SK-N-SH (cell line): ENCODE data around the gene MAPRE3. TPM values are rescaled to one million over a fixed set of nuclear protein-coding genes. Genes with fewer than 3 reads are reported as not detected.

ENCODE experiments used
- CTCF ChIA-PET: fragments of 300-600, 350-600 bp; formaldehyde crosslinking; extraction: SDS; loops from one replicate; lab custom pipeline; 2021; lab: Yijun Ruan, JAX
- POLR2A ChIA-PET: fragments of 350-600 bp; sonication (Branson Sonifier 250); formaldehyde crosslinking; extraction: SDS; loops from one replicate; lab custom pipeline; 2020; ENCODE audit warnings: antibody characterized with exemption, inconsistent platforms; lab: Yijun Ruan, JAX
- DNase-seq: peaks from one replicate; pipeline ENCODE4 v3.0.0; 2012
- H2AFZ ChIP-seq: fragments of 200-600 bp; sonication (generic); 2 replicates; pipeline ENCODE4 v1.8.1; 2016; ENCODE audit warnings: antibody characterized with exemption, mild to moderate bottlenecking, low read depth
- H3F3A ChIP-seq: fragments of 200-600 bp; sonication (generic); replicated peaks from 2 replicates; pipeline ENCODE3; 2016; ENCODE audit warnings: antibody characterized with exemption, mild to moderate bottlenecking; ENCODE audit not compliant: insufficient read depth
- H3K27ac ChIP-seq, 2 experiments: fragments of 200-500 bp in 1 of 2; fragments of 200-600 bp in 1 of 2; sonication (Bioruptor generic) in 1 of 2; sonication (generic), shearing (Covaris generic) in 1 of 2; 2 replicates each; pipeline versions ENCODE4 v1.5.1 to v1.6.1; 2014 to 2016; ENCODE audit warnings: low read depth in 2 of 2, inconsistent platforms in 1 of 2, low read length in 1 of 2, mild to moderate bottlenecking in 1 of 2, mixed read lengths in 1 of 2
- H3K27me3 ChIP-seq: fragments of 200-600 bp; sonication (generic), shearing (Covaris generic); 2 replicates; pipeline ENCODE4 v1.6.1; 2016; ENCODE audit warnings: mixed run types; ENCODE audit not compliant: insufficient read depth
- H3K36me3 ChIP-seq, 2 experiments: fragments of 200-500 bp in 1 of 2; fragments of 200-600 bp in 1 of 2; sonication (Bioruptor generic) in 1 of 2; sonication (generic) in 1 of 2; replicated peaks in 1 of 2; 2 replicates each; pipeline versions ENCODE3 to v1.5.1; 2014 to 2016; ENCODE audit warnings: low read length in 1 of 2, mild to moderate bottlenecking in 1 of 2; ENCODE audit not compliant: insufficient read depth in 2 of 2, control insufficient read depth in 1 of 2
- H3K4me1 ChIP-seq, 2 experiments: fragments of 200-500 bp in 1 of 2; fragments of 200-600 bp in 1 of 2; sonication (Bioruptor generic) in 1 of 2; sonication (generic), shearing (Covaris generic) in 1 of 2; 2 replicates each; pipeline versions ENCODE4 v1.5.1 to v1.6.1; 2014 to 2016; ENCODE audit warnings: low read depth in 1 of 2, low read length in 1 of 2, mixed run types in 1 of 2; ENCODE audit not compliant: insufficient read depth in 2 of 2, control insufficient read depth in 1 of 2
- H3K4me2 ChIP-seq: fragments of 200-600 bp; sonication (generic), shearing (Covaris generic); 2 replicates; pipeline ENCODE4 v1.6.1; 2017; ENCODE audit warnings: mixed run types
- H3K4me3 ChIP-seq, 2 experiments: fragments of 200-500 bp in 1 of 2; fragments of 200-600 bp in 1 of 2; sonication (Bioruptor generic) in 1 of 2; sonication (generic), shearing (Covaris generic) in 1 of 2; 2 replicates each; pipeline versions ENCODE4 v1.5.1 to v1.8.1; 2014 to 2016; ENCODE audit warnings: low read depth in 2 of 2, inconsistent platforms in 1 of 2, low read length in 1 of 2, mild to moderate bottlenecking in 1 of 2, mixed read lengths in 1 of 2, moderate library complexity in 1 of 2
- H3K79me2 ChIP-seq: fragments of 200-600 bp; sonication (generic); 2 replicates; pipeline ENCODE4 v1.8.1; 2017; ENCODE audit warnings: mild to moderate bottlenecking; ENCODE audit not compliant: insufficient read depth
- H3K9ac ChIP-seq: fragments of 200-600 bp; sonication (generic); 2 replicates; pipeline ENCODE4 v1.6.1; 2017; ENCODE audit warnings: mixed run types
- H3K9me2 ChIP-seq: fragments of 200-600 bp; sonication (generic); 2 replicates; pipeline ENCODE4 v1.6.1; 2017; ENCODE audit warnings: mixed run types
- H3K9me3 ChIP-seq: fragments of 200-600 bp; sonication (generic); 2 replicates; pipeline ENCODE4 v1.6.1; 2017; ENCODE audit warnings: mixed run types, mild to moderate bottlenecking, moderate library complexity
- H4K20me1 ChIP-seq: fragments of 200-600 bp; sonication (generic); 2 replicates; pipeline ENCODE4 v1.6.1; 2017; ENCODE audit warnings: mild to moderate bottlenecking, mixed run types; ENCODE audit not compliant: insufficient read depth
- CHD2 ChIP-seq: fragments of 150-350 bp; IDR thresholded peaks from 2 replicates; pipeline ENCODE4 v1.6.1; 2018; ENCODE audit warnings: low read length; ENCODE audit not compliant: partially characterized antibody
- ELF1 ChIP-seq: IDR thresholded peaks from 2 replicates; pipeline ENCODE4 v1.4.0; 2012
- EP300 ChIP-seq, 2 experiments: IDR thresholded peaks; 2 replicates each; pipeline versions ENCODE4 v1.4.0 to v1.6.1; 2012; ENCODE audit warnings: borderline replicate concordance in 1 of 2, low read depth in 1 of 2, low read length in 1 of 2
- EZH2phosphoT487 ChIP-seq: fragments of 200-600 bp; sonication (generic); IDR thresholded peaks from 2 replicates; pipeline ENCODE4 v1.6.1; 2017; ENCODE audit warnings: low read depth, mixed run types, mild to moderate bottlenecking, antibody characterized with exemption, moderate library complexity, borderline replicate concordance
- FOSL2 ChIP-seq: IDR thresholded peaks from 2 replicates; pipeline ENCODE4 v1.4.0; 2012; ENCODE audit warnings: low read depth, mild to moderate bottlenecking, moderate library complexity, borderline replicate concordance
- GATA2 ChIP-seq: sonication (generic); formaldehyde crosslinking; IDR thresholded peaks from 2 replicates; pipeline ENCODE4 v1.5.0; 2020; ENCODE audit warnings: mild to moderate bottlenecking, missing genetic modification reagents
- JUND ChIP-seq: IDR thresholded peaks from 2 replicates; pipeline ENCODE4 v1.4.0; 2012
- MEF2A ChIP-seq: IDR thresholded peaks from 2 replicates; pipeline ENCODE4 v1.4.0; 2012; ENCODE audit warnings: low read depth, borderline replicate concordance
- NFIC ChIP-seq: IDR thresholded peaks from 2 replicates; pipeline ENCODE4 v1.4.0; 2012; ENCODE audit warnings: borderline replicate concordance
- RCOR1 ChIP-seq: fragments of 150-350 bp; IDR thresholded peaks from 2 replicates; pipeline ENCODE4 v1.6.1; 2017; ENCODE audit warnings: antibody characterized with exemption, low read length
- SMC3 ChIP-seq: IDR thresholded peaks from 2 replicates; pipeline ENCODE4 v1.6.1; 2012; ENCODE audit warnings: low read depth, low read length, improper control_type of control experiment
- TCF12 ChIP-seq: IDR thresholded peaks from 2 replicates; pipeline ENCODE4 v1.4.0; 2012
- TEAD4 ChIP-seq: IDR thresholded peaks from 2 replicates; pipeline ENCODE4 v1.4.0; 2012; ENCODE audit warnings: mild to moderate bottlenecking, borderline replicate concordance; ENCODE audit not compliant: insufficient read depth
- YY1 ChIP-seq: IDR thresholded peaks from 2 replicates; pipeline ENCODE4 v1.4.0; 2012; ENCODE audit warnings: low read depth, mild to moderate bottlenecking
- WGBS: methylation state at CpG from one replicate; pipeline ENCODE4 v1.1.6; 2017; ENCODE audit warnings: low lambda C conversion rate; 5-methylcytosine and 5-hydroxymethylcytosine counted together
- polyA plus RNA-seq, 3 experiments: library from polyadenylated mRNA; depleted of rRNA; stranded (reverse); fragments of >200 nt; gene quantifications; 2 replicates each; pipeline ENCODE4 v1.2.3, GENCODE V29; 2012
- TF ChIP-seq, protein P1 (sequence below): IDR thresholded peaks from 2 replicates; pipeline ENCODE4 v1.4.0; 2012; ENCODE audit warnings: low read depth, borderline replicate concordance
- TF ChIP-seq, protein P2 (sequence below): fragments of 200-600 bp; sonication (generic); IDR thresholded peaks from 2 replicates; pipeline ENCODE4 v1.6.1; 2017; ENCODE audit warnings: antibody characterized with exemption, mild to moderate bottlenecking, moderate library complexity
- TF ChIP-seq, protein P3 (sequence below): IDR thresholded peaks from 2 replicates; pipeline ENCODE4 v1.6.1; 2012; ENCODE audit warnings: mild to moderate bottlenecking, low read depth, low read length, moderate library complexity
- TF ChIP-seq, protein P4 (sequence below): IDR thresholded peaks from 2 replicates; pipeline ENCODE4 v1.4.0; 2012; ENCODE audit warnings: low read depth
- TF ChIP-seq, protein P5 (sequence below): fragments of 150-350 bp; IDR thresholded peaks from 2 replicates; pipeline ENCODE4 v1.6.1; 2016; ENCODE audit warnings: mild to moderate bottlenecking, low read depth, low read length
- TF ChIP-seq, protein P6 (sequence below): fragments of 150-350 bp; IDR thresholded peaks from 2 replicates; pipeline ENCODE4 v1.6.1; 2017; ENCODE audit warnings: antibody characterized with exemption, low read length, low read depth, borderline replicate concordance

The MAPRE3 gene
- polyA plus RNA-seq, 1 of the 3 experiments (the other 2 are of a cell fraction), result 24.4 TPM

DNA sequence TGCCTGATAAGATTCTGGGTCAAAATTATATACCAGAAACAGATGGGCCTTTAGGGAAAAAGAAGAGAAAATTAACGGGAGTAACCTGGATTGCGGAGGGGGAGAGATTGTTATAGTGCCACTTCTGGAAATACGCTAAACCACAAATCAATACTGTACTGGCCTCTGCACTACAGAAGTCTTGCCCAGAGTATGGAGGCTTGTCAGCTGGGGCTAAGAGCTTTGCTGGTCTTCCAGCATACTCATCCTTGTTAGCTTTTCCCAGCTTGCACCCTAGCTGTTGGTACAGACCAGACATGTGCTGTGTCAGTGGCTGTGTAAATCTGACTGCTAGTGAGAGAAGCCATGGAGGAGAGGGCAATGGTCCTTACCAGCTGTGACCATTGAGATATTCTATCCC is 89.9 kb downstream of the MAPRE3 start:
- no peaks in the 10 kb centered on the region for H3K9me3 ChIP-seq
- H3K9me2 ChIP-seq, result no peaks in the 10 kb centered on the region
- no peak overlapping the region for H3K9ac ChIP-seq
- no peak overlapping the region for H3K4me2 ChIP-seq
- no peak for DNase-seq
- no peaks in the 10 kb centered on the region for H3K27me3 ChIP-seq
- CTCF ChIA-PET, result interaction anchor here (1.5 to 18.5 kb wide), 6 partner anchors 8 to 117 kb away, joined by 6 to 227 read pairs (median 8); partner anchors contain the start of genes AGBL5, EMILIN1, KHK and OST4
- H3K79me2 ChIP-seq, result peaks cover 11% of the 10 kb centered on the region
- peaks cover 20% of the 10 kb centered on the region for H3F3A ChIP-seq
- POLR2A ChIA-PET, result interaction anchor here (1.1 to 3.8 kb wide), 3 partner anchors 9 to 18 kb away, joined by 3 to 26 read pairs (median 18); partner anchors contain the start of genes AGBL5, EMILIN1 and OST4
- H3K27ac ChIP-seq, result peak overlapping the region in 1 of 2 experiments; percentile 44; a peak in 2 of 4 replicates
- no peak overlapping the region for H3K4me3 ChIP-seq
- peaks cover 14 to 47% of the 10 kb centered on the region in 2 experiments for H3K36me3 ChIP-seq
- TF ChIP-seq CHD2 (no peak), MEF2A (no peak), JUND (no peak), TCF12 (no peak), EP300 (IDR thresholded peaks at IDR 0.05; ENCODE audit: borderline replicate concordance in 1 of 2, low read depth in 1 of 2, low read length in 1 of 2) (no peak), YY1 (no peak), SMC3 (no peak), FOSL2 (no peak), EZH2phosphoT487 (no peak), TEAD4 (no peak), GATA2 (CRISPR knock-in tag) (no peak), NFIC (no peak), RCOR1 (no peak), ELF1 (no peak)
- TF ChIP-seq, protein P1, sequence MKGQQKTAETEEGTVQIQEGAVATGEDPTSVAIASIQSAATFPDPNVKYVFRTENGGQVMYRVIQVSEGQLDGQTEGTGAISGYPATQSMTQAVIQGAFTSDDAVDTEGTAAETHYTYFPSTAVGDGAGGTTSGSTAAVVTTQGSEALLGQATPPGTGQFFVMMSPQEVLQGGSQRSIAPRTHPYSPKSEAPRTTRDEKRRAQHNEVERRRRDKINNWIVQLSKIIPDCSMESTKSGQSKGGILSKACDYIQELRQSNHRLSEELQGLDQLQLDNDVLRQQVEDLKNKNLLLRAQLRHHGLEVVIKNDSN, result no peak
- TF ChIP-seq, protein P2, sequence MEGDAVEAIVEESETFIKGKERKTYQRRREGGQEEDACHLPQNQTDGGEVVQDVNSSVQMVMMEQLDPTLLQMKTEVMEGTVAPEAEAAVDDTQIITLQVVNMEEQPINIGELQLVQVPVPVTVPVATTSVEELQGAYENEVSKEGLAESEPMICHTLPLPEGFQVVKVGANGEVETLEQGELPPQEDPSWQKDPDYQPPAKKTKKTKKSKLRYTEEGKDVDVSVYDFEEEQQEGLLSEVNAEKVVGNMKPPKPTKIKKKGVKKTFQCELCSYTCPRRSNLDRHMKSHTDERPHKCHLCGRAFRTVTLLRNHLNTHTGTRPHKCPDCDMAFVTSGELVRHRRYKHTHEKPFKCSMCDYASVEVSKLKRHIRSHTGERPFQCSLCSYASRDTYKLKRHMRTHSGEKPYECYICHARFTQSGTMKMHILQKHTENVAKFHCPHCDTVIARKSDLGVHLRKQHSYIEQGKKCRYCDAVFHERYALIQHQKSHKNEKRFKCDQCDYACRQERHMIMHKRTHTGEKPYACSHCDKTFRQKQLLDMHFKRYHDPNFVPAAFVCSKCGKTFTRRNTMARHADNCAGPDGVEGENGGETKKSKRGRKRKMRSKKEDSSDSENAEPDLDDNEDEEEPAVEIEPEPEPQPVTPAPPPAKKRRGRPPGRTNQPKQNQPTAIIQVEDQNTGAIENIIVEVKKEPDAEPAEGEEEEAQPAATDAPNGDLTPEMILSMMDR, result no peak
- TF ChIP-seq, protein P3, sequence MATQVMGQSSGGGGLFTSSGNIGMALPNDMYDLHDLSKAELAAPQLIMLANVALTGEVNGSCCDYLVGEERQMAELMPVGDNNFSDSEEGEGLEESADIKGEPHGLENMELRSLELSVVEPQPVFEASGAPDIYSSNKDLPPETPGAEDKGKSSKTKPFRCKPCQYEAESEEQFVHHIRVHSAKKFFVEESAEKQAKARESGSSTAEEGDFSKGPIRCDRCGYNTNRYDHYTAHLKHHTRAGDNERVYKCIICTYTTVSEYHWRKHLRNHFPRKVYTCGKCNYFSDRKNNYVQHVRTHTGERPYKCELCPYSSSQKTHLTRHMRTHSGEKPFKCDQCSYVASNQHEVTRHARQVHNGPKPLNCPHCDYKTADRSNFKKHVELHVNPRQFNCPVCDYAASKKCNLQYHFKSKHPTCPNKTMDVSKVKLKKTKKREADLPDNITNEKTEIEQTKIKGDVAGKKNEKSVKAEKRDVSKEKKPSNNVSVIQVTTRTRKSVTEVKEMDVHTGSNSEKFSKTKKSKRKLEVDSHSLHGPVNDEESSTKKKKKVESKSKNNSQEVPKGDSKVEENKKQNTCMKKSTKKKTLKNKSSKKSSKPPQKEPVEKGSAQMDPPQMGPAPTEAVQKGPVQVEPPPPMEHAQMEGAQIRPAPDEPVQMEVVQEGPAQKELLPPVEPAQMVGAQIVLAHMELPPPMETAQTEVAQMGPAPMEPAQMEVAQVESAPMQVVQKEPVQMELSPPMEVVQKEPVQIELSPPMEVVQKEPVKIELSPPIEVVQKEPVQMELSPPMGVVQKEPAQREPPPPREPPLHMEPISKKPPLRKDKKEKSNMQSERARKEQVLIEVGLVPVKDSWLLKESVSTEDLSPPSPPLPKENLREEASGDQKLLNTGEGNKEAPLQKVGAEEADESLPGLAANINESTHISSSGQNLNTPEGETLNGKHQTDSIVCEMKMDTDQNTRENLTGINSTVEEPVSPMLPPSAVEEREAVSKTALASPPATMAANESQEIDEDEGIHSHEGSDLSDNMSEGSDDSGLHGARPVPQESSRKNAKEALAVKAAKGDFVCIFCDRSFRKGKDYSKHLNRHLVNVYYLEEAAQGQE, result no peak
- TF ChIP-seq, protein P4, sequence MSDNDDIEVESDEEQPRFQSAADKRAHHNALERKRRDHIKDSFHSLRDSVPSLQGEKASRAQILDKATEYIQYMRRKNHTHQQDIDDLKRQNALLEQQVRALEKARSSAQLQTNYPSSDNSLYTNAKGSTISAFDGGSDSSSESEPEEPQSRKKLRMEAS, result no peak
- TF ChIP-seq, protein P5, sequence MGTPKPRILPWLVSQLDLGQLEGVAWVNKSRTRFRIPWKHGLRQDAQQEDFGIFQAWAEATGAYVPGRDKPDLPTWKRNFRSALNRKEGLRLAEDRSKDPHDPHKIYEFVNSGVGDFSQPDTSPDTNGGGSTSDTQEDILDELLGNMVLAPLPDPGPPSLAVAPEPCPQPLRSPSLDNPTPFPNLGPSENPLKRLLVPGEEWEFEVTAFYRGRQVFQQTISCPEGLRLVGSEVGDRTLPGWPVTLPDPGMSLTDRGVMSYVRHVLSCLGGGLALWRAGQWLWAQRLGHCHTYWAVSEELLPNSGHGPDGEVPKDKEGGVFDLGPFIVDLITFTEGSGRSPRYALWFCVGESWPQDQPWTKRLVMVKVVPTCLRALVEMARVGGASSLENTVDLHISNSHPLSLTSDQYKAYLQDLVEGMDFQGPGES, result no peak
- TF ChIP-seq, protein P6, sequence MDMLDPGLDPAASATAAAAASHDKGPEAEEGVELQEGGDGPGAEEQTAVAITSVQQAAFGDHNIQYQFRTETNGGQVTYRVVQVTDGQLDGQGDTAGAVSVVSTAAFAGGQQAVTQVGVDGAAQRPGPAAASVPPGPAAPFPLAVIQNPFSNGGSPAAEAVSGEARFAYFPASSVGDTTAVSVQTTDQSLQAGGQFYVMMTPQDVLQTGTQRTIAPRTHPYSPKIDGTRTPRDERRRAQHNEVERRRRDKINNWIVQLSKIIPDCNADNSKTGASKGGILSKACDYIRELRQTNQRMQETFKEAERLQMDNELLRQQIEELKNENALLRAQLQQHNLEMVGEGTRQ, result no peak
- H4K20me1 ChIP-seq, result no peaks in the 10 kb centered on the region
- H3K4me1 ChIP-seq, result peaks cover 0 to 6% of the 10 kb centered on the region in 2 experiments; a peak in 1 of 4 replicates
- H2AFZ ChIP-seq, result no peak overlapping the region
- WGBS, result 75% methylated on average over 3 of the region's 3 CpGs
